Measurements from ENCODE around the gene TBL1XR1. TPM values are rescaled to one million over a fixed set of nuclear protein-coding genes. Genes with fewer than 3 reads are reported as not detected.

The TBL1XR1 gene
- total RNA-seq, 1 experiment from 2014 or later, result 127 TPM

DNA sequence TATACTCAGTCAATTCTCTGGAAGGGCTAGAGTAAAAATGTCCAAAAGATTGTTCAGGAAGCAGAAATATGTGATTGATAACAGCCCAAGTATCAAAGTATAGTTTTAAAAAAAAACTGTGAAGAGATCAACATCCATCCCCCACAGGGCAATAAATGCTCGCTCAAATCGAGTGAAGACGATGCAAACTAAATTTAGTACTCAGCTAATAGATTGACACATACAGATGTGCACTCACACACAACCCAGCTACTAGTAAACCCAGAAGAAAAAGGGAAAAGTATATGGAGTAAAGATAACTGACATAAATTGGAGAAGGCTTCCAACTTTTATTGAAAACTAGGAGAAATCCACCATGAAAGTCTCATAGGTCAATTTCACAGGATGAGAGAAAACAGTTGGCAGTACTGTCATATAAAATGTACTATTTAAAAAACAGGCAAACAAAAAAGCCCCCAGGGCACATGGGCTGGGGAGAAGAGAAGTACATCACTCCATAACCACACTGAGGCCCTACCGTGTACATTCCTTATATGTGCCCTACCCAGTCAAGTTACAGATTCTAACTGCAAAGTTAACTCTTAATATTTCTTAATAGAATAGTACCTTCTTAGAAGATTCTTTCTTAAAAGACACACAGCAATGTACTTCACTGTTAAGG lies 125.7 kb downstream of the TBL1XR1 start:
- no peak overlapping the region for H3K4me3 ChIP-seq (ENCODE audit: low read depth, low read length)
- H3K9me3 ChIP-seq, result no peaks in the 10 kb centered on the region
- no peak overlapping the region for H3K27ac Mint-ChIP-seq (ENCODE audit: unreplicated experiment)
- H3K36me3 ChIP-seq (ENCODE audit: control insufficient read depth, insufficient read depth, low read length), result no peaks in the 10 kb centered on the region; the same call in 1 of the 2 replicates
- H3K36me3 Mint-ChIP-seq (ENCODE audit: insufficient read depth, unreplicated experiment), result peaks cover 23% of the 10 kb centered on the region
- no peaks in the 10 kb centered on the region for H3K27me3 ChIP-seq (replicated peaks; ENCODE audit: control insufficient read depth, insufficient read depth, low read length)
- H3K4me3 Mint-ChIP-seq (ENCODE audit: unreplicated experiment), result no peak overlapping the region
- peaks cover 7% of the 10 kb centered on the region for H3K4me1 Mint-ChIP-seq (ENCODE audit: low read depth, unreplicated experiment)
- POLR2A ChIA-PET, result no interaction called here
- no peaks in the 10 kb centered on the region for H3K9me3 Mint-ChIP-seq (ENCODE audit: unreplicated experiment)
- no peaks in the 10 kb centered on the region for H3K4me1 ChIP-seq
- CTCF ChIA-PET, result no interaction called here
- BruUV-seq (replicated peaks), result no TSS peak
- TF ChIP-seq, protein P1, sequence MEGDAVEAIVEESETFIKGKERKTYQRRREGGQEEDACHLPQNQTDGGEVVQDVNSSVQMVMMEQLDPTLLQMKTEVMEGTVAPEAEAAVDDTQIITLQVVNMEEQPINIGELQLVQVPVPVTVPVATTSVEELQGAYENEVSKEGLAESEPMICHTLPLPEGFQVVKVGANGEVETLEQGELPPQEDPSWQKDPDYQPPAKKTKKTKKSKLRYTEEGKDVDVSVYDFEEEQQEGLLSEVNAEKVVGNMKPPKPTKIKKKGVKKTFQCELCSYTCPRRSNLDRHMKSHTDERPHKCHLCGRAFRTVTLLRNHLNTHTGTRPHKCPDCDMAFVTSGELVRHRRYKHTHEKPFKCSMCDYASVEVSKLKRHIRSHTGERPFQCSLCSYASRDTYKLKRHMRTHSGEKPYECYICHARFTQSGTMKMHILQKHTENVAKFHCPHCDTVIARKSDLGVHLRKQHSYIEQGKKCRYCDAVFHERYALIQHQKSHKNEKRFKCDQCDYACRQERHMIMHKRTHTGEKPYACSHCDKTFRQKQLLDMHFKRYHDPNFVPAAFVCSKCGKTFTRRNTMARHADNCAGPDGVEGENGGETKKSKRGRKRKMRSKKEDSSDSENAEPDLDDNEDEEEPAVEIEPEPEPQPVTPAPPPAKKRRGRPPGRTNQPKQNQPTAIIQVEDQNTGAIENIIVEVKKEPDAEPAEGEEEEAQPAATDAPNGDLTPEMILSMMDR (IDR thresholded peaks at IDR 0.05; ENCODE audit: insufficient read depth in 1 of 2, low read depth in 1 of 2, low read length in 1 of 2, severe bottlenecking in 1 of 2, unreplicated experiment in 1 of 2), result no peak
- intact Hi-C loops (cut with micrococcal nuclease; ENCODE audit: unreplicated experiment), result no loop called here
- no peaks in the 10 kb centered on the region for H3K27me3 Mint-ChIP-seq (ENCODE audit: insufficient read depth, unreplicated experiment)
- DNase-seq, result no peak

DNA sequence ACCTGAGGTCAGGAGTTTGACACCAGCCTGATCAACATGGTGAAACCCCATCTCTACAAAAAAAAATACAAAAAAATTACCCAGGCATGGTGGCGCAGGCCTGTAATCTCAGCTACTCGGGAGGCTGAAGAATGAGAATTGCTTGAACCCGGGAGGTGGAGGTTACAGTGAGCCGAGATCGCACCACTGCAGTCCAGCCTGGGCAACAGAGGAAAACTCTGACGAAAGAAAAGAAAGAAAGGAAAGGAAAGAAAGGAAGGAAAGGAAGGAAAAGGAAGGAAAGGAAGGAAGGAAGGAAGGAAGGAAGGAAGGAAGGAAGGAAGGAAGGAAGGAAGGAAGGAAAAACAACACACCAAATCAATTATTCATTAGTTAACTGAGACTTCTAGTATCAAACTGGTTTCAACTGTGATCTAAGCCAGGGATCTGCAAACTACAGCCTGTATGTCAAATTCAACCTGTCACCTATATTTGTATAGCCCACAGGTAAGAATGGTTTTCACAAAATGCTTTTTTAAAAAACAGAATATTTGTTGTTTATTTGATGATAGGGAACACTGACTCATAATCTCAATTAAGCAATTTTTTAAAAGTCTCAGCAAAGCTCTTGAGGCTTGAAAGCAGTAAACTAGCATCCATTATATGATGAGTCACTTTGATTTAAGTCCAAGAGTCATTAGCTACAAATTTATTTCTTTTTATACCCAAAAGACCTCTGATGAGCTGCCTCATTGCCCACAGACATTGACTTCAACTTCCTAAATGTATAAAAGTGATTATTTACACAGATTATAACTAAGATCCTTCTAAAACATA lies 127.6 kb downstream of the TBL1XR1 start:
- no peak for DNase-seq
- no peaks in the 10 kb centered on the region; the same call in 1 of the 2 replicates for H3K36me3 ChIP-seq (ENCODE audit: control insufficient read depth, insufficient read depth, low read length)
- Mint-ChIP-seq H3K36me3 (ENCODE audit: insufficient read depth, unreplicated experiment) (peaks cover 12% of the 10 kb centered on the region), H3K27ac (ENCODE audit: unreplicated experiment) (no peak overlapping the region), H3K4me3 (ENCODE audit: unreplicated experiment) (no peak overlapping the region), H3K27me3 (ENCODE audit: insufficient read depth, unreplicated experiment) (no peaks in the 10 kb centered on the region), H3K9me3 (ENCODE audit: unreplicated experiment) (no peaks in the 10 kb centered on the region), H3K4me1 (ENCODE audit: low read depth, unreplicated experiment) (peaks cover 15% of the 10 kb centered on the region)
- H3K9me3 ChIP-seq, result no peaks in the 10 kb centered on the region
- intact Hi-C loops (cut with micrococcal nuclease; ENCODE audit: unreplicated experiment), result no loop called here
- BruUV-seq (replicated peaks), result no TSS peak
- no peak overlapping the region for H3K4me3 ChIP-seq (ENCODE audit: low read depth, low read length)
- TF ChIP-seq, protein P1 (IDR thresholded peaks at IDR 0.05; ENCODE audit: insufficient read depth in 1 of 2, low read depth in 1 of 2, low read length in 1 of 2, severe bottlenecking in 1 of 2, unreplicated experiment in 1 of 2), result no peak
- ChIA-PET POLR2A (interaction anchor here (0.7 kb wide), 1 partner anchor 442 kb away, joined by 3 read pairs; no protein-coding TSS in a partner anchor), CTCF (no interaction called here)
- H3K27me3 ChIP-seq (replicated peaks; ENCODE audit: control insufficient read depth, insufficient read depth, low read length), result no peaks in the 10 kb centered on the region
- no peaks in the 10 kb centered on the region for H3K4me1 ChIP-seq

DNA sequence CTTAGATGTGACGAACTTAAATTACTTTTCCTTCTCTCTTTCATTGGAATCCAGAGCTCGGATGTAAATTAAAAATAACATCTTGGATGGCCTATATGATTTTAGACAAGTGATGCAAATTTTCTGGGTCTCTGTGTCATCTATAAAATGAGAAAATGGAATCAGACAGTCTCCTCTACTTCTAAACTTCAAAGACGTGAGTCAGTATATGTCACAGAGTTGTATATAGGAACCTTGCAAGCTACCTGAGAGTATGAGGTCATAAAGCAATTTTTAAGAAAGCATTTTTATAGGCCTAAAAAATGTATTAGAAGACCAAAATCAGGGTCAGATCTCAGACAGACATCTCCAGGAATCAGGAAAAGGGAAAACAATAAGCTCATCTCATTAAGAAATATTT lies 128.3 kb downstream of the TBL1XR1 start:
- no peak overlapping the region for H3K27ac Mint-ChIP-seq (ENCODE audit: unreplicated experiment)
- no TSS peak for BruUV-seq (replicated peaks)
- intact Hi-C loops (cut with micrococcal nuclease; ENCODE audit: unreplicated experiment), result no loop called here

More for the DNA sequence above, 128.3 kb downstream of the TBL1XR1 start:
- Histone ChIP-seq H3K4me3 (ENCODE audit: low read depth, low read length) (no peak overlapping the region), H3K9me3 (no peaks in the 10 kb centered on the region), H3K4me1 (no peaks in the 10 kb centered on the region), H3K27me3 (replicated peaks; ENCODE audit: control insufficient read depth, insufficient read depth, low read length) (no peaks in the 10 kb centered on the region), H3K36me3 (ENCODE audit: control insufficient read depth, insufficient read depth, low read length) (no peaks in the 10 kb centered on the region; the same call in 1 of the 2 replicates)
- Mint-ChIP-seq H3K9me3 (ENCODE audit: unreplicated experiment) (no peaks in the 10 kb centered on the region), H3K4me3 (ENCODE audit: unreplicated experiment) (no peak overlapping the region), H3K4me1 (ENCODE audit: low read depth, unreplicated experiment) (peaks cover 15% of the 10 kb centered on the region), H3K36me3 (ENCODE audit: insufficient read depth, unreplicated experiment) (peaks cover 6% of the 10 kb centered on the region), H3K27me3 (ENCODE audit: insufficient read depth, unreplicated experiment) (no peaks in the 10 kb centered on the region)
- TF ChIP-seq, protein P1 (IDR thresholded peaks at IDR 0.05; ENCODE audit: insufficient read depth in 1 of 2, low read depth in 1 of 2, low read length in 1 of 2, severe bottlenecking in 1 of 2, unreplicated experiment in 1 of 2), result no peak
- DNase-seq, result no peak
- CTCF ChIA-PET, result no interaction called here
- POLR2A ChIA-PET, result no interaction called here
